Adipose tissue (tissue), 3 donors: ENCODE data around the gene APOA5. TPM values are rescaled to one million over a fixed set of nuclear protein-coding genes. Genes with fewer than 3 reads are reported as not detected.

Source experiments
- polyA plus RNA-seq, 3 donors: library from polyadenylated mRNA; stranded (reverse); fragments of 200-250 nt; gene quantifications; one replicate each; pipeline ENCODE4 v1.2.3, GENCODE V29; 2013
- donor health status: healthy with polysubstance abuse.
- donor health status: Bipolar disorder and iron deficiency.
- donor health status: healthy.

Gene APOA5
- polyA plus RNA-seq, 3 donors: 4.7 TPM; not detected in 2

Other genes starting within 250 kb of the APOA5 start
- 10 to 100 TPM in 2 of 3 donors, 1 to 10 TPM in 1; 8.1 to 17.8 (median 11.0) TPM for gene BUD13, start 18.9 kb downstream of the APOA5 start, polyA plus RNA-seq
- gene ZPR1, start 3.9 kb downstream of the APOA5 start, polyA plus RNA-seq: 10 to 100 TPM; 23.7 to 39.2 (median 27.7) TPM
- gene APOA4, start 31.4 kb upstream of the APOA5 start, polyA plus RNA-seq: 1 to 10 TPM in 1 of 3 donors, under 1 TPM in 1, not detected in 1; 0.31 to 1.4 TPM
- under 1 TPM in 2 of 3 donors, not detected in 1; 0.21 to 0.43 TPM for gene APOC3, start 38.0 kb upstream of the APOA5 start, polyA plus RNA-seq
- gene APOA1, start 45.7 kb upstream of the APOA5 start, polyA plus RNA-seq: 1 to 10 TPM in 2 of 3 donors, under 1 TPM in 1; 0.45 to 3.5 (median 1.3) TPM